ENCODE results near the gene APEX1.
A peak's percentile ranks its signal among the peaks of the same experiment; 100 is the strongest.
"Not testable (repeated sequence)": the region's sequence is repeated elsewhere in the genome, so short reads cannot be mapped to it uniquely, and the experiment has no call there.

The APEX1 gene

DNA sequence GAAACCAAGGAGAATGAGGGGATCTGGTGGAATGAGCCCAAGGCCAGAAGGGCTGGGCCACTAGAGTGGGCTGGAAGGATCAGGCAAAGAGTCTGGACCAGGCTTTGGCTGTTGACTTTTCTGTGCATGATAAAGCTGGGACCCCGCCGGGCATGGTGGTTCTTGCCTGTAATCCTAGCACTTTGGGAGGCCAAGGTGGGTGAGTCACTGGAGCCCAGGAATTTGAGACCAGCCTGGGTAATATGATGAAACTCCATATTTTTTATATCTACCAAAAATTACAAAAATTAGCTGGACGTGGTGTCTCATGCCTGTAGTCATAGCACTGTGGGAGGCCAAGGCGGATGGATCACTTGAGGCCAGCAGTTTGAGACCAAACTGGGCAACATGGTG lies 18.7 kb upstream of the APEX1 start:
- no peak for DNase-seq

DNA sequence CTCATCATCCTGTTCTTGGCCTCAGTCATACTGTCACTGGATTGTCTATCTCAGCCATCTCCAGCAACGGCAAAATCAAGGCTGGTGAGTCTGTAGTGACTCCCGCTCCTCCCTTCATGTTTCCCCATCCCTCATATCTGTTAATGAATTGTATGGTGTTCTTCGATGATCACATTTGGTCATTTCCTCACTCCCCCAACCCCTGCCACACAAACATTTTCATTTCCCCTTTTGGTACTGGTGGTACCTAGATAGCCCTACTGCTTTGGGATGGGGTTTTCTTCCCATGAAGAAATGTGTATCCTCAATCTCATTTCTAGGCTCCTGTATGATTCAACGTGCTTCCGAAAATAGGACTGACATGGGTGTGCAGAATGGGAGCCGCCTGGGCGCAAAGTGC lies 16.4 kb upstream of the APEX1 start:
- DNase-seq, result no peak

DNA sequence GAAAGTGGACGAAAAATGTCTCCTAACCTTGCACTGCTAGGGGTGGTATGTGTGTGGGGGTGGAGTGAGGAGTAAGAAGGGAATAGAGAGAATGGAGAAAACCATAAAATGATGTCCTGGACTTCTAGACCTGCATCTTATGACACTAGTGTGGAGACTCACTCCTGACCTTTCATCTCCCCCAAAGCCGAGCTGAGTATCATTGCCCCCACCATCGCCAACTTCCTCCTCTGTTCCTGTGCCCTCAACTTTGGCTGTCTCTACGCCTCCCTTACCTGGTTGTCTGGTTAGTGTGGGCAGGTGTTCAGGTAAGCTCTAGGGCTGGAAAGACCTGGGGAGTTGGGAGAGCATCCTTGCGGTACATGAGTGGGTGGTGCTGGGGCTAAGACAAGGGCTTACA lies 14.6 kb upstream of the APEX1 start:
- DNase-seq, result no peak

DNA sequence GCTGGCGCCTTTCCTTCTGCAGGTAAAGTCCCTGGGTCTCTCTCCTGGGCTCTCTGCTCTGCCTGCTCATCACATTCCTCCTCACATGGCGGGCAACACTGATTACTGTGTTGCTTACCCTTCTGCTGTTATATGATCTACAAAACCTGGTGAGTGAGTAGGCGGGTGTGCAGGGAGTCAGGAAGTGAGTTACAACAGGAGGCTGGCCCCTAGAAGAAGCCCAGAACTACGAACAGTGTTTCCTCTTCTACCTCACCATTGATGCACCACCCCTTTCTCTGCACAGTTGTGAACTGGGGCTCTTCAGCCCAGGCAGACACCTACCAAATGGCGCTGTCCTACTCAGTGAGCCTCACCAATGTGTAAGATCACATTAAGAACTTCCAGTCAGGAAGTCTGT lies 14.1 kb upstream of the APEX1 start:
- peak; percentile 25 for DNase-seq

DNA sequence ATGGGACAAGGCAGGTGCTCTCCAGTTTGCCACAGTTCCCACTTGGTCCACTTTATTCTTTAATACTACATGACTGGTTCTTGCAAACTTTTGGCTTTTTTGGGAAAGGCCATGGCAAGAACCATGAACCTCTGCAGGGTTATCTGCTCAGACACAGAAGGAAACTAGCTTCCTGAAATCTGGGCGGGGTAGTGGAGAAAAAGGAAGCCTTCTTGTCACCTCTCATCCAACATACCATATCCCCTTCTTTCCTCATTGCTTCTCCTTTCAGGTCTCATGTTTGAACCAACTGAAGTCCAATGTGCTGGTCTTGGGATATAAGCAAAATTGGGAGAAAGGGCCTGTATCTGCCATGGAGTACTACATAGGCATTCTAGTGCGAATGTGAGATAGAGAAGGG lies 13.6 kb upstream of the APEX1 start:
- DNase-seq, result no peak

DNA sequence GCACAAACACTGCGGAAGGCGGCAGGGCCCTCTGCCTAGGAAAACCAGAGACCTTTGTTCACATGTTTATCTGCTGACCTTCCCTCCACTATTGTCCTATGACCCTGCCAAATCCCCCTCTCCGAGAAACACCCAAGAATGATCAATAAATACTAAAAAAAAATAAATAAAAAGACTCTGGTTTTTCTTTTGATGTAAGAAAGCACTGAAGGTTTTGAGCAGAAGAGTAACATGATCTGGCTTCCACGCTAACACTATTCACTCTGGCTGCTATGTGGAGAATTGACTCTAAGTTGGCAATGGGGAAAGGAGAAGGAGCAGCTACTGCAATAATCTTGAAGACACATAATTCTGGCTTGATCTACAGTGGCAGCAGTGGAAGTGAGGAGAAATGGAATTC lies 11.4 kb upstream of the APEX1 start:
- DNase-seq, result not testable (repeated sequence)

DNA sequence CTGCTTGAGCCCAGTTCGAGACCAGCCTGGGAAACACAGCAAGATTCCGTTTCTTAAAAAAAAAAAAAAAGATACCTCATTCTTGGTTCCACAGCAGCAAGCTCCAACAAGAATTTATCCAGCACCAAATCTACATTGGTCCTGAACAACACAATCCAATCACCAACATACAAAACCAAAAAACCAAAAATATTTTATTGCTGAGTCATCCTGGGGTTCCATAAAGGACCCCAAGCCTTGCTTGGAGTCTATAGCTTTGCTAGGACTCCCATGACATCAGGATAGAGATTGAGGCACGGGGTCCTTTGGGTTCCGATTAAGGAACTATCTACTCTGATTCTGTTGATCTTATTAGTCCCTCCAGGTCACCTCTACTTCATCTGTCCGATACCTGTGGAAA lies 8.1 kb upstream of the APEX1 start:
- no peak for DNase-seq

DNA sequence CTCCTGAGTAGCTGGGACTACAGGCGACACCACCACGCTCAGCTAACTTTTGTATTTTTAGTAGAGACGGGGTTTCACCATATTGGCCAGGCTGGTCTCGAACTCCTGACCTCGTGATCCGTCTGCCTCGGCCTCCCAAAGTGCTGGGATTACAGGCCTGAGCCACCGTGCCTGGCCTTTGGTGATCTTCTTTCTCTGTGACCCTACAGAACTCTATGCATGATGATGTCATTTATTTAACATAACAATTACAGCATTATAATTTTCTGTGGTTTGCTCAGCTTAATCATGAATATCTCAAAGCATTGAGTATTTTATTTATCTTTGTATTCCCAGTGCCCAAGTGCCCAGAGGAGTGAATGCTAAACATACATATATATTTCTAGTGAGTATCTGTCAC lies 2.2 kb upstream of the APEX1 start:
- DNase-seq, result not testable (repeated sequence)

DNA sequence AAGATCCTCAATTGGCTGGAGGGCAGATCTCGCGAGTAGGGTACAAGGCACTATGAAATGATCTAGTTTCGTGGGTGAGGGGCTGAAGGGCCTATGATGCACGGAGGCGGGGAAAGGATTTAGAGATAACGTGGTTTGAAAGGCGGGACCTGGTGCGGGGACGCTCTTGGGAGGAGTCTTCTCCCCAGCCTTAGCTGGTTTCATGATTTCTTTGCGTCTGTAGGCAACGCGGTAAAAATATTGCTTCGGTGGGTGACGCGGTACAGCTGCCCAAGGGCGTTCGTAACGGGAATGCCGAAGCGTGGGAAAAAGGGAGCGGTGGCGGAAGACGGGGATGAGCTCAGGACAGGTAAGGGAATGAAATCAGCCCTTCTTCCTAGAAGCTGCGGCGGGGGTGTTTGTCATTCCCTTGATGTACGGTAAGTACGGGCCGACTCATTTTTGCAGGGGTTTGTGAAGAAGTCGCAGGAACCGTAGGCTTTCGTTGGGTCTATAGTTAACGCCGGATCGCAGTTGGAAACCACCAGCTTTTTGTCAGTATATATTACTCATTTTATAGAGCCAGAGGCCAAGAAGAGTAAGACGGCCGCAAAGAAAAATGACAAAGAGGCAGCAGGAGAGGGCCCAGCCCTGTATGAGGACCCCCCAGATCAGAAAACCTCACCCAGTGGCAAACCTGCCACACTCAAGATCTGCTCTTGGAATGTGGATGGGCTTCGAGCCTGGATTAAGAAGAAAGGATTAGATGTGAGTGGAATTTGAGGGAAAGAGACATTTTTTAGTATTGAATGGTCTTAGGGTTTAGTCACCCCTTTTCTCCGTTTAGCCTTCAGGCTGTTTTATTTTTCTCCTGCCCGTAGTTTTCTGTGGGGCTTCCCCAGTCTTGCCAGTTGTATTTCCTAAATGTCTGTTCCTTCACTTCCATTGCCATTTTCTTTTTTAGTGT lies 602 bp downstream of the APEX1 start:
- no peak for DNase-seq

DNA sequence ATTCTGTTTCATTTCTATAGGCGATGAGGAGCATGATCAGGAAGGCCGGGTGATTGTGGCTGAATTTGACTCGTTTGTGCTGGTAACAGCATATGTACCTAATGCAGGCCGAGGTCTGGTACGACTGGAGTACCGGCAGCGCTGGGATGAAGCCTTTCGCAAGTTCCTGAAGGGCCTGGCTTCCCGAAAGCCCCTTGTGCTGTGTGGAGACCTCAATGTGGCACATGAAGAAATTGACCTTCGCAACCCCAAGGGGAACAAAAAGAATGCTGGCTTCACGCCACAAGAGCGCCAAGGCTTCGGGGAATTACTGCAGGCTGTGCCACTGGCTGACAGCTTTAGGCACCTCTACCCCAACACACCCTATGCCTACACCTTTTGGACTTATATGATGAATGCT lies 1.9 kb downstream of the APEX1 start:
- DNase-seq, result no peak

DNA sequence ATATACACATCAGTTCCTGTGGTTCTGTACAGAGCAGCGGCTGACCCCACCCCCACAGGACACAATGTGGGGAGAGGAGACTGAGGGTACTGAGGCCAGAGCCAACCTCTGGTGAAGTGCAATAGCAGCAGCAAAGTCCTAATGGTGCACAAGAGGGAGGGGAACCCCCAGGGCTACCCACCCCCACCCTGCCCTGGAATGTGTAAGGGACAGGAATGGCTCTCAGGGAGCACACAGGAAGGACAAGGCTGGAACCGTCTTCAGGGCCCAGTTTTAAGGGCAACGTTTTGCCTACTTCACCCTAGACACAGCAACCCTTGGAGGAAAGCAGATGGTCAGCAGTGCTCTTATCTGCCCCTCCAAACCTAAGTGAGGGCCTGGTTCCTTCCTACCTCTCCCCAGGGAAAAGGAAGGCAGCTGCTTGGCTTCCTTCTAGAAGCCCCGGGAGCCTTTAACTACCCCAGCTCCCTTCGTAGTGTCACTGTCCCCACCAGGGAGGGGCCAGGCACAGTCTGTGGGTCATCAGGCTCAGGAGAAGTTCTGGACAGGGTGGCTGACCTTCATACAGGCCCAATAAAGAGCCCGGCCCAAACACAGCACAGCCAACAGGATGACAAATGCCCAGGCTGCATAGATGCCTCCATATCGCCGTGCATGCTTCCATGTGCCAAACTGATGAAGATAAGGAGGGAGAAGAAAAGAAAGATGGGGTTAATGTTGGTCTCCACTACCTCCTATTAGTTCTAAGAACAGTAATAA lies 3.2 kb downstream of the APEX1 start:
- DNase-seq, result no peak

DNA sequence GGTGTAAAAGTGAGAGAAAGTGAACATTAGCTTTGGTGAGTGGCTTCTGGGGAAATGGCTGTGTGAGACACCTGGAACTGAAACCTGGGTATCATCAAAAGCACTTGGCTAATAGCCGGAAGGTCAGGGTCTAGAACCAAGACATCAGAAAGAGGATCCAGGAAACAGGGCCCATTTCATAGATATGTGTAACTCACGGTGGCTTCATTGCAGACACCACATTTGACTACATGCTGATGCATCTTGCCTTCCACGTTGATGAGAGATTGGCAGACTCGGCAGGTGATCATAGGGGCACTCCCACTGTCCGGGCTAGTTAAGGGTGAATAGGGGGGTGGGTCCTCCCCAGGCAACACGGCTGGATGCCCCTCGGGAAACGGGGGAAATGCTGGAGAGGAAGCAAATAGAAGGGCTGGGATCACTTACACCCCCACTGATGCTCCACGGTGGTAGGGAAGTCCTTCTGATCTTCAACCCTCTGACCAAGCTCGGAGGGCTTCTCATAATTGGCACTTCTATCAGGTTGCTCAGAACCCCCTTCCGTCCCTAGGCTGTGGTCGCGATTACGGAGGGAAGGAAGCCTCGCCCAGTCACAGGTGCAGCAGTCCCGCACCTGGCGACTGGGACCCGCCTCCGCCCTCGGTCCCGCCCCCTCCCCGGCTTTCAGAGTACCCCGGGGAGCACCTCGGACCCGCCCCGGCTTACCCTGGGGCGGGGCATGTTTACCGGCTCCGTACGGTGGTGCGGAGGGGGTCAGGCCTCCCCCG lies 5.6 kb downstream of the APEX1 start:
- DNase-seq, result peak; percentile 79

DNA sequence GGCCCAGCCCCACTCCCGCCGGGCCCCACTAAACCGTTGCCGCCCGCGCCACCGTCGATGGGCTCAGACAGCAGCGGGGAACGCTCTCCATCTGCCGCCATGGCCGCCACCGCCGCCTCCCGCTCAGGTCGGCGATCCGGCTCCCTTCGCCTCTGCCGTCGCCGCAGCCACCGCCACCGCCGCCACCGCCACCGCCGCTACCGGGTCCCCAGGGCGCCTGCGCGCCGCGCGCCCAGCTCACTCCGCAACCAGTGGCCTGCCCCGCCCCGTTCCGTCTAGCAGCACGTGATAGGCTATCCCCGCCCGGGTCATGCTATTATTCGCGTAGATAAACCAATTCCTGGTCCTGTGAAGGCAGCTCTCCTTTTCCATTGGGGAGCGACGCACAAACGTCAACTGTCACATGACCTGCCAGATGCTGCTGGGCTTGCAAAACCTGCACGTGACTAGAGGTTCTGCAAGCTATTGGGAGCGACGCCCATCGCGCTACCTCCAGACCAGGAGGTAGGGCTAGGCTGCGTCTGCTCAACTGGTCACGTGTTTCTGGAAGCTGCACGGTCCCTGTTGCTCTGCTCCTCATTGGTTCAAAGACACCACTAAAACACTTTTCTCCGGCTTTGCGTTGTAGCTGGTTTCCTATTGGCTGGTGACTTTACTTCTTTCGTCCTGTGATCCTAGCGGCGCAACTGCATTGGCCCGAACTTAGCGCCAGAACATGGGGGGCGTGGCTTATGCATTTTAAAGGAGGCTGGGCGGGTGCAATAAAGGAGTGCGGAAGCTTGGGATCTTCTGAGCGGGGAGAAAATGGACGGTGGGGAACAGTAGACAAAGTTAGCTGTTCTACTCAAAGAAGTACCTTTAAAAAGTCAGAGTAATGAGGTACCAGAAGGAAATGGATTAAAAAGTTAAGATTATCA lies 6.5 kb downstream of the APEX1 start, which contains the start of gene PIP4P1:
Gene PIP4P1, minus strand, starts transcription at position 210 of the 917 bp plus-strand sequence. Its CDS starts 109 bp downstream, at position 101.
- peak; percentile 99 for DNase-seq

DNA sequence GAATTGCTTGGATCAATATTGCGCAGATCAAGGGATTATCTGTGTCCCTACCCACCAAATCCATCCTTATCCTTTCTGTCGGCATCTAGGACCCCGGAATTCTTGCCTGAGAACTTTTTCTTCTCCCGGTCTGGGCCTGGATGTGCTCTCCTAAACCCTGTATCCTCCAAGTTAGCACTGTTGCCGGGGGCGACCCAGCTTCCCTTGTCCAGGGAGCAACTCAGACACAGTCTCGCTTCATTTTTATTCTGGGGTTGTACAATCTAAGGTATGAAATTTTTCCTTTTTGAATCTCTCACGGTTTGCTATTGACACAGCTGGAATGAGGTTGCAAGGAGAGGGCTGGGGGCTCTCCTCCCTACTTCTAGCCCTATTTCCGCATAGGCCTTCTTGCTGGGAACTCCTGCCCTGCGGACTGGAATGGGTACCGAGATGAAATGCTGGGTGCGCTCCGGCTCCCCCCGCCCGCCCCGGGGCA lies 13.8 kb downstream of the APEX1 start:
- DNase-seq, result no peak

DNA sequence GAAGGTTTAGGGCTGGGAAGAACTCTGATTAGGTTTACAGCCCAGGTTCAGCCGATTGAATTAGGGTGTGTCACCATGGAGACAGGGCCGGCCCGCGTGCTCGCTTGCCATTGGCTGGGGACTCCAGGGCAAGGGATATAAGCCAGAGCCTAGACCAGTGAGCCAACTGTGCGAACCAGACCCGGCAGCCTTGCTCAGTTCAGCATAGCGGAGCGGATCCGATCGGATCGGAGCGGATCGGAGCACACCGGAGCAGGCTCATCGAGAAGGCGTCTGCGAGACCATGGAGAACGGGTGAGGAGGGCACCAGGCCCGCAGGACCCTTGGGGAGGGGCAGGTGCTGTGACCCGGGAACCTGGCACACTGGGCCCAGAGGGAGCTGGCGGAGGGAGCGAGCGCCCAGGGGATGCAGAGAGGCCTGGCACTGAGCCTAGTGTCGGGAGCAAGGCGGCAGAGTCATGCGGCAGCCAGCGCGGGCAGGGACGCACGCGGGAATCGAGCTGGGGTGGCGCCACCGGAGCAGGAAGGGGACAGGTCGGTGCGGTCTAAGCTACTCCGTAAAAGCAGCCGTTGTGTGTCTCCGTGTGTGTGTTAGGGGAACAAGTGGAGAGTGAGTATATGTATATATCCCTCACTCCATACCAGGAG lies 14.3 kb downstream of the APEX1 start, which contains the start of gene PNP:
Gene PNP, plus strand, starts transcription at position 165 of the 648 bp plus-strand sequence. Its CDS starts 119 bp downstream, at position 284.
- peak; percentile 94 for DNase-seq

DNA sequence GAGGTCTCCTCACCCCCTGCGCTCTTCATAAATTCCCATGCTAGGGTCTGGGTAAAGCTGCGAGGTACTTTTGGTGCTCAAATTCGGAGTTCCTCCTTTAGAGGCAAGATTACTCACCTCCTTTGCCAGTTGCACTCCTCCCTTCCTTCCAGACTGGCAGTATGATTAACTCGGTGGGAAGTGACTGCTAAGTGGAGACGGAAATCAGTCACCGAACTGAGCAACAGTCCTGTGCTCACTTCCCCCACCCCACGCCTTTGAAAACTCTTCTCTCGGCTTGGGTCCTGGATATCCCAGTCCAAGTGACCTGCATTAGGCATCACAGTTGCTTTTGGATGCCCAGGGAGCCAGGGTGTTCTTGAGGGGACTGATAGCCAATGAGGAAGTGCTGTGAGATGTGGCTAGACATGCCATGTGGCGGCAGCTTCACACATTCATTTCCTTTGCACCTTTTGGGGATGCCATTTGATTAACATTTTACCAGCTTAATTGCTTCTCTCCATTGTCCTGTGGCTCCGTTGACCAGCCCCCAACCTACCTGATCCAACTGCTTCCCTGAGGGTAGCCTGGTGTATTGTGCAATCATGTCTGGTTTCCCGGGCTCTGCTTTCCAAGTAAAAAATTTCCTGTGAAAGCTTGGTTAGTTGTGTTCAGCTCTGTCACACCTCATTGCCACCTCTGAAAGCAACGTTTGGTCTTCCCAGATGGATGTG lies 15.0 kb downstream of the APEX1 start:
- peak; percentile 57 for DNase-seq

DNA sequence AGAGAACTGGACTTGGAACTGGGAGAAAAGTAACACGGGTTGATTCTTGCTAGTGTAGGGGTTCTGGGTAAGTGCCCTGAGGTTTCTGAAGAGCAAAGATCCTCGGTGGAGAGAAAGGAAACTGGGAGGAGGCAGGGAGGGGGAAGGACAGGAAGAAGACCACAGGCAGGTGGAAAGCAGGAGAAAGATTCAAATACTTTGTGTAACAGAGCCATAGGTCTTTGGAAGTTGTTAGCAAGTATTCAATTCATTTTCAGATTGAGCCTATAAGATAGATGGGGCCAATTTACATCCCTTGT lies 15.5 kb downstream of the APEX1 start:
- no peak for DNase-seq

DNA sequence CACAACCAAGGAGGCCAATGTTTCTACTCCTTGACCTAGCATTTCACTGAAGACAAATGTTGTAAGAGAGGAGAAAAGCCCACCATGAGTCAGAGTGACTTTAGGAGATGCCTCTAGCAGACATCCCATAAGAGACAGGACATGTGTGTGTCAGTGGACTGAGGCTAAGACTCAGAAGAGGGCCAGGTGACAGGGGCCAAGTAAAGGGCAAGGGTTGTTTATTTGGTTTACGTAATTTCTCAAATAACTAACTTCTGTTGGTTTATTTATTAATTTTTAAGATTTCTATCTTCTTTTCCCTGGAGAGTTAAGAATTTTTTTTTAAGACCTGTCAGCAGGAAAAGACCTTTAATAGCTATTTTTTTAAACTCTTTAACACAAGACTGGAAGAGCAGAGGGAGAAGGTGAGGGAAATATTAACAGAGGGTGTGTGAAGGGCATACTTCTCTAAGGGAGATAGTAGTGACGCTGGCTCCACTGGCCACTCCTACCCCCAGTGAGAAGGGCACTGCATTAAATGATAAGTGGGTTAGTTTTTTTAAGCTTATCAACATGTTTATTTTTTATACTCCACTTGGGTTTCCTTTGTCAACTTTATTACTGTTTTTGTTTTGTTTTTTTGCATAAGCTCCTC lies 17.6 kb downstream of the APEX1 start:
- DNase-seq, result no peak

DNA sequence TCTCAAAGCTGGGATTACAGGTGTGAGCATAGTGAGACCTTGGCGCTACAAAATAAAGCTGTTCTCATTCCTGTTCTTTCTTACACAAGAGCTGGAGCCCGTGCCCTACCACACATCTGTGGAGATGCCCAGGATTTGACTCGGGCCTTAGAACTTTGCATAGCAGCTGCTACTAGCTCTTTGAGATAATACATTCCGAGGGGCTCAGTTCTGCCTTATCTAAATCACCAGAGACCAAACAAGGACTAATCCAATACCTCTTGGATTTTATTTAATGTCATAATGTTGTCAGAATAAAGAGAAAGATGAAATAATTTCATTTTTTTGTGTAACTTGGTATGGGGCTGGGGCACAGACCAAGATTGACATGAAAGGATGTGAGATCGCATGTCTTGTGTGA lies 21.8 kb downstream of the APEX1 start:
- DNase-seq, result no peak

DNA sequence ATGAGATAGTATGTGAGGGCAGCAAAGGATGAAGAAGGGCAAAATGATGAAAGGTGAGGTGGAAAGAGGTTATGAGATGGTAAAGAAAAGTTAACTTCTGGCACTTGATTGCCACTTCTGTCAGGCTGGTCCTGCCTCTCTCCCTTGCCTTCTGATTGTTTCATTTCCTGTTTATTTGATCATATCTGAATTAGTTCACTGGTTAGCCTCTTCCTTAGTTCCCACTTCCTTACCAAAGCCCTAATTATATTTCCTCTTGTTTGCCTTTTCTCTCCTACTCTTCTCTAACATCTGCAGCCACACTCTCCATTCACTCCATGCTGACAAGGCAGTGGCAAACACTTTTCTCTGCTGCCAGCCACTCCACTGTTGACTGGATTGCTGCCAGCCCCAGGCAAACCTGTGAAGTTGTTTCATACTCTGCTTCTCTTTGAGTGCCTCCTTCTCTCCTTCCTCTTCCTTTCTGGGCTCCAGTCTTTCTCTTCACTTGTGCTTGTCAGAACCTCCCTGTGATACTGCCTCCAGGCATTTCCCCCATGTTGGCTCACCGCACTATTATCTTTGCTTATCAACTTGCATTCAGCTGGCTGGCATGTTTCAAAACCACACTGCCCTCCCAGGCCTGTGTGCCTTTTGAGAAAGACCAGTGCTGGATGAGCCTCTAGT lies 22.3 kb downstream of the APEX1 start:
- peak; percentile 51 for DNase-seq

Measured in CD4-positive, alpha-beta T cell treated with Interleukin-10 for 1 hour (primary cell).